Stromal cell of bone marrow (primary cell): ENCODE results near the gene PLEKHJ1.
"Not testable (repeated sequence)": the region's sequence is repeated elsewhere in the genome, so short reads cannot be mapped to it uniquely, and the experiment has no call there.

Experiments used
- DNase-seq: peaks from one replicate; pipeline ENCODE4 v3.0.0-alpha.2; 2012; ENCODE audit warnings: low read depth

The PLEKHJ1 gene

GRCh38 chr19:2219726-2220125, 16.4 kb downstream of the PLEKHJ1 start:
- DNase-seq: no peak

DNA sequence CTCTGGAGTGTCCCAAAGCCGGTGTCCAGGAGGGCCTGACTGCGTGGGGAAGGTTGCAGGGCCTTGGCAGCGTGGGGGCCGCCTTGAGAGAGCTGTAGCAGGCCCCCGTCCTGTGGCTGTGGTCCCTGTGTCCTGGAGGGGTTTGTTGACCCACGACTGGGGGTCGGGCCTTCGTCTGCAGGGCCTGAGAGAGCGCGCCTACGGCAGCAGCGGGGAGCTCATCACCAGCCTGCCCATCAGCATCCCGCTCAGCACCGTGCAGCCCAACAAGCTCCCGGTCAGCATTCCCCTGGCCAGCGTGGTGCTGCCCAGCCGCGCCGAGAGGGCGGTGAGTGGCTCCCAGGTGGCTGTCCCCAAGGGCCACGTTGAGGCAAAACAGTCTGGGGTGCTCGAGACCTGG, 18.5 kb downstream of the PLEKHJ1 start:
- DNase-seq: no peak

- DNase-seq: no peak
These were observed 19.5 kb downstream of the PLEKHJ1 start for GRCh38 chr19:2216361-2217225.

DNA sequence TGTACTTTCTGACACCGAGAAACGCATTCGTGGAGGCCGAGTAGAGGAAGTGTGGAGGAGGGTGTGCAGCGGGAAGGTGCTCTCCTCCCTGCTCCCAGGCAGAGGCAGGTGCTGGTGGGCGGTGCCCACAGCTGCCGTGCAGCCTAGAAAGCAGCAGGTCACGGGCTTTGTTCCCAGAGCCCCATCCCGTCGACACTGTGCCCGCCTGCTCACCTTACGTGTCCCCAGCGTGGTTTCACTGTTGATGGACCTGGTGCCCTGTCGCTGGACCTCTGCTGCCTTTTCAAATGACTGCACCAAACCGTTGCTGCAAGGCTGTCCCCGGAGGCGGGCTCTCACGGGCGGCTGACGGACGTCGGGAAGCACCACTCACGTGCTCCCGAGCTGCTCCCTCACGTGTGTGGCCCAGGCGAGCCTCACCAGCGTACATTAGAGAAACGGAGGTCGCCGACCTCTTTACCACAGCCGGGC, 20.8 kb downstream of the PLEKHJ1 start:
- no peak for DNase-seq

DNA sequence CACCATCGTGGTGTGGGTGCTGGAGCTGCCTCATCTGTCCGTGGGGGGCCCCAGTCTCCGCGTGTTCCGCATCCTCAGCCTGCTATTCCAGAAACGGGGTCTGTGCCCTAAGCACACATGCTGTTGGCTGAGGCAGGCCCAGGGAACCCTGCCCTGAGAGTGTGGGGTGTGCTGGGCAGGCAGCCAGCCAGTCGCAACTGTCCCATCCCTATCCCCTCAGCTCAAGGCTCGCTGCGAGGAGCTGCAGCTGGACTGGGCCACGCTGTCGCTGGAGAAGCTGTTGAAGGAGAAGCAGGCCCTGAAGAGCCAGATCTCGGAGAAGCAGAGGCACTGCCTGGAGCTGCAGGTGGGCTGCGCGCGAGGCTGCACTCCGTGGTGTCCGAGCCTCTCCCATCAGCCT, 21.9 kb downstream of the PLEKHJ1 start:
- no peak for DNase-seq

- no peak for DNase-seq
These were observed 22.3 kb downstream of the PLEKHJ1 start for GRCh38 chr19:2213799-2214198.

GRCh38 chr19:2212861-2213711, 23.0 kb downstream of the PLEKHJ1 start:
- no peak for DNase-seq

DNA sequence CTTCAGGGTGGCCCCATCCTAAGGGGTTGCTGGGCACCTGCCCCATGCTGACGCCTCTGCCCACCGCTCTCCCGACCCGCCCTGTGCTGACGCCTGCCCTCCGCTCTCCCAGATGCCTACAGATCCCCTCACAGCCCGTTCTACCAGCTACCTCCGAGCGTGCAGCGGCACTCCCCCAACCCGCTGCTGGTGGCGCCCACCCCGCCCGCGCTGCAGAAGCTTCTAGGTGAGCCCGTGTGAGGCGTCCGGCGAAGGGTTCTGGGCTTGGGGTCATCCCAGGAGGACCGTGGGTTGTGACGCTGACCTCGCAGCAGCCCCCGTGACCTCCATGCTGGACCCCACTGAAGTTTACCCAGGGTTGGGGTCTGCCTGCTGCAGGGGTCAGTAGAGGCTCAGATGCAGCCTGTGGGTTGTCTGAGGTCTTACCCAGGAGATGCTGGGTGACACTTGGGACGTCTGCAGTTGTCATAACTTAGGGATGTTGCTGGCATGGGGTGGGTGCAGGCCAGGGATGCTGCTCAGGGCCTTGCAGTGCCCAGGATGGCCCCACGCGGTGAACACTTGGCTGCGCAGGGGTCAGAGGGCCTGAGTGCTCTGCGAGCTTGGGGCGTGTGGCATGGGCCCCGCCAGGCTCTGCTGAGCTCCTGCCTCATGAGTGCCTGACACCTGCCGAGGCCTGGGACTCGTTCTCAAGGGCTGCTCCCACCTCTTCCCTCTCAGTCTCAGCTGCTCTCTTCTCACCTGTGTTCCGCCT, 25.0 kb downstream of the PLEKHJ1 start:
- DNase-seq: no peak

- no peak for DNase-seq
These were observed 25.9 kb downstream of the PLEKHJ1 start for GRCh38 chr19:2210206-2210605.

GRCh38 chr19:2209408-2209807, 26.7 kb downstream of the PLEKHJ1 start:
- DNase-seq: no peak

DNA sequence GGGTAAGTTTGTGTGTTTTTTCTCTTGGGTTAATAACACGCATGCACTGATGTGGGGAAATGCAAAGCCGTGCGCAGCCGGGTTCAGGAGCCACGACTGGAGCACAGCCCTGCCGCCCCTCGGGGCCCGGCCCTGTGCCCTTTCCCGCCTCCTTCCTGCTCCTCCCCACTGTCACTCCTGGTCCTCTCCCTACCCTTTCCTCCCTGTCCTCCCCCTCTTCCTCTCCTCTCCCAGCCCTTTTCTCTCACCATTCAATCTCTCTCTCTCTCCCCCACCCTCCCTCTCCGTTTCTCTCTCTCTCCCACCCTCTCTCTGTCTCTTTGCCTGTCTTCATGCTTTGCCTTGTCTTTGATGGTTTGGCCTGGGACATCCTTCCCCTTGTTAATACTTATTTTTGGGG, 27.2 kb downstream of the PLEKHJ1 start:
- no peak for DNase-seq

DNA sequence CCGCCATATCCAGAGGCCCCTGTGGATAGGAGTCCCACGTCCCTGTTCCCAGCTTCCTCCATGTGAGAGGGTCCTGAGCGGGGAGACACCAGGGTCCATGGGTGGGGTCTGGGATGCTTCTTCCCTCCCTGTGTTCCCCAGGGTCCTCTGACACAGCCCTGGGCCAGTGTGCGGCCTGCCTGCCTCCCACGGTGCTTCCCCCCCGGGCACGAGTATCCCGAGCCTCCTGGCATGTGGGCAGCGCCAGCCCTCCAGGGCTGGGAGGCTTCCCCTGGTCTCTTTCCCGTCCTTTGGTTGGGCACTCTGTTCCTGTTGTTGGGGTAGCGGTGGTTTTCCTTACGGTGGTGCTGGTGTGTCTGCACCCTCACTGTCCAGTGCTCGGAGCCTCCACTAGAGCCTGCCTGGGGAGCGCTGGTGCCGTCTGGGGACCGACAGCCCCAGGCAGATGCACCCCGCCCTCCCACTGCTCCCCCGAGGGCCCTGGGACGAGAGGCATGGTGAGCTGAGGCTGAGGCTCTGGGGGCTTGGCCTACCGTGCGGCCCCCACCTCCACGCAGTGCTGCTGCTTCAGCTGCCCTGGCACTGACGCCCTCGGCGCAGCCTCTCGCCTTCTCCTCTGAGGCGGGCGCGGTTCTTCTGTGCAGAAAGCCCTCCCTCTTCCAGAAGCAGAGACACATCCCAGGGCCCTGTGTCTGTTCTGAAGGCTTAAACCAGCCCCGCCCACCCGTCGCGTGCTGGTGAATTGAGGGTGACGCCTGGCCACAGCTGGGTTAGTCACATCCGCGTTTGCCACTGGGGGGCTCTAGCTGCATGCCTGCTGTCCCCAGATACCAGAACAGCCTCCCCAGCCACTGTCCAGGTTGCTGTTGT, 27.9 kb downstream of the PLEKHJ1 start:
- DNase-seq: peak; percentile 64

- DNase-seq: no peak
These were observed 29.1 kb downstream of the PLEKHJ1 start for GRCh38 chr19:2207008-2207407.

DNA sequence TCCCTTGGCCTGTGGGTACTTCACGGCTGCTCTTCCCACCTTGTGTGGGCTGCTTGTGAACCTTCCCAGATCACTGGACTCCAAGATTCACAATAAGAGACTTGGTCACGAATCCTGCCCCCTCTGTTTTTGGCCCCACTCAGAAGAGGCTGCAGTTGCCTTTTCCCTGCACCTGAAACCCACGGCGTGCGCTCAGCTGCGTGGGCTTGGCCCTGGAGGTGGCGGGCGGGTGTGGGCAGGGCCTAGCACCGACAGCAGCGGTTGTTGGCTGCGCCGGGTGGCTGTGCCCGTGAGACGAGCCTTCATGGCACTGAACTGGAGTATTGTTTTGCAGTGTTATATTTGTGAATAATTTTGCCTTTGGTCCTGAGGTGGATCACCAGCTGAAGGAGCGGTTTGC, 33.8 kb downstream of the PLEKHJ1 start:
- DNase-seq: no peak

DNA sequence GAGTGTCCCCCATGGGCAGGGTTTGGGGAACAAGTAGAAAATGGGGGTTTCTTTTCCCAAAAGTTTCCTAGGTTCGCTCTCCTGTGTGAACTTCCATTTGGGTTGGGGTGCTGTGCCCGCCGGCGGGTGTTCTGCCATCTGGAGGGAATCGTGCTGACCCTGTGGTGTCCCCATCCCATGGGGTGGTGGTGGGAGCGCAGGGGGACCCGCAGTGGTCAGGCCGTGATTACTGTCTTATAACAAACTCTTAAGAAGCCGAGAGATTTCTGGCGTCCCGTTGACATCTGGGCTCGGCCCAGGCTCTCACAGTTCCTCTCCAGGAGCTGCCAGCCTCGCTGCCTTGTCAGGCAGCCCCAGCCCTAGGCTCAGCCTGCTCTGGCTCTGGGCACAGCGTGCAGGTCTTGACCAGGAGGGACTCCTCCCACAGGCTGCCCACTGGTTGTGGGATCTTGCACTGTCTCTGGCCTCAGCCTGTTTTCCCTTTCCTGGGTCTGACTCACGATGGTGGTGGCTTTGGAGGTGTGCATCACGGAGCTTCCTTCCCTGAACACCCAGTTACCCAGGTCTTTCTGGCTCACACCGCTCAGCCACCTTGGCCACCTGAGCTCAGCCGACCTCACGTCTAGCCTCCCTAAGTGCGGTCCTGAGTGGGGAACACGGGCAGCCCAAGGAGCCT, 34.5 kb downstream of the PLEKHJ1 start:
- DNase-seq: no peak

GRCh38 chr19:2200624-2201294, 35.4 kb downstream of the PLEKHJ1 start:
- not testable (repeated sequence) for DNase-seq

- DNase-seq: no peak
These were observed 36.1 kb downstream of the PLEKHJ1 start for GRCh38 chr19:2199861-2200623.

GRCh38 chr19:2199215-2199614, 36.9 kb downstream of the PLEKHJ1 start:
- no peak for DNase-seq

DNA sequence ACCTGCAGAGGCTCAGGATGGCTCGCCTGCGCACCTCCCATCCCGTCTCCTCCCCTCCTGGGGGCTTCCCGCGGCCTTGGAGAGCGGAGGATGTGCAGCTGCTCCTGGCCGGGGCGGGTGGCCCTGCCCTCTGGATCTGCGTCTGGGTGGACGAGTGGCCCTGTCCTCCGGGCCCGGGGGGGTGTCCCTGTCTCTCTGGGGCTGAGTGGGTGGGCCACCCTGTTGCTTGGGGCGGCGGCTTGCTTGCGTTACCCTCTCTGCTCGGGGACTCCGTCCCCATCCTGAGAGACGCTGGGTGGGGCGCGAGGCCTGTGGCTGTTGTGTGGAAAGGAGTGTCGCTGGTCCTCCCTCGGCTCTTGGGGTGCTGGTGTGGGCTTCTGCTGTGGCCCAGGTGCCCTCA, 37.8 kb downstream of the PLEKHJ1 start:
- DNase-seq: no peak
